Spleen (tissue), 11 donors: ENCODE data around the gene MAP3K12. TPM values are rescaled to one million over a fixed set of nuclear protein-coding genes. Genes with fewer than 3 reads are reported as not detected.

Experiments
- DNase-seq: peaks from one replicate; pipeline ENCODE4 v3.0.0-alpha.2; 2020
- H3K27ac ChIP-seq, 8 donors: fragments of 200-600 bp; sonication (generic) in 7 of 8; 1 replicate in 4 of 8; 2 replicates in 4 of 8; pipeline versions ENCODE4 v1.5.0 to v1.8.0; 2016 to 2021; ENCODE audit warnings: inconsistent platforms in 4 of 8, mild to moderate bottlenecking in 4 of 8, moderate library complexity in 1 of 8
- H3K27me3 ChIP-seq, 7 donors: fragments of 200-600 bp; sonication (generic) in 6 of 7; replicated peaks in 1 of 7; 1 replicate in 4 of 7; 2 replicates in 3 of 7; pipeline versions ENCODE4 v1.5.0 to v1.8.0; 2016 to 2021; ENCODE audit warnings: inconsistent platforms in 3 of 7, mild to moderate bottlenecking in 1 of 7
- H3K36me3 ChIP-seq, 6 donors: fragments of 200-600 bp; sonication (generic) in 5 of 6; 1 replicate in 4 of 6; 2 replicates in 2 of 6; pipeline versions ENCODE4 v1.5.0 to v1.8.0; 2016 to 2021; ENCODE audit warnings: inconsistent platforms in 2 of 6
- H3K4me1 ChIP-seq, 6 donors: fragments of 200-600 bp; sonication (generic) in 5 of 6; 1 replicate in 3 of 6; 2 replicates in 3 of 6; pipeline versions ENCODE4 v1.5.0 to v1.8.0; 2016 to 2021; ENCODE audit warnings: inconsistent platforms in 3 of 6
- H3K4me3 ChIP-seq, 8 donors: fragments of 200-600 bp; sonication (generic) in 7 of 8; 1 replicate in 4 of 8; 2 replicates in 4 of 8; pipeline versions ENCODE4 v1.5.0 to v1.8.0; 2016 to 2021; ENCODE audit warnings: inconsistent platforms in 4 of 8, mild to moderate bottlenecking in 4 of 8, moderate library complexity in 2 of 8
- H3K9me3 ChIP-seq, 8 donors: fragments of 200-600 bp; sonication (generic) in 7 of 8; 1 replicate in 4 of 8; 2 replicates in 4 of 8; pipeline versions ENCODE4 v1.5.0 to v1.8.0; 2016 to 2021; ENCODE audit warnings: inconsistent platforms in 4 of 8
- POLR2A ChIP-seq, 3 donors: fragments of 450-650 bp; IDR thresholded peaks; one replicate each; pipeline ENCODE4 v1.5.1; 2017; ENCODE audit warnings: antibody characterized with exemption in 3 of 3, mild to moderate bottlenecking in 1 of 3
- POLR2AphosphoS5 ChIP-seq, 3 donors: sonication (generic); formaldehyde crosslinking; IDR thresholded peaks; one replicate each; pipeline ENCODE4 v1.5.1; 2017; ENCODE audit warnings: antibody characterized with exemption in 3 of 3
- WGBS, 5 donors: extraction: QIAGEN DNeasy Blood & Tissue Kit in 3 of 5; methylation state at CpG; one replicate each; pipeline versions ENCODE4 v1.1.5 to v1.1.7; 2013 to 2018; 5-methylcytosine and 5-hydroxymethylcytosine counted together
- intact Hi-C: fragments of 100-400 bp; cut with DNase I; formaldehyde crosslinking; loops from one replicate; pipeline ENCODE4 v1.15.0; 2023; ENCODE audit warnings: low total_unique reads
- polyA plus RNA-seq, 3 donors: library from polyadenylated mRNA; stranded (reverse); fragments of 200-250 nt; gene quantifications; one replicate each; pipeline ENCODE4 v1.2.1, GENCODE V29; 2013
- total RNA-seq, 7 donors: library from RNA; depleted of rRNA in 3 of 7; stranded (reverse); fragments of >200 nt in 3 of 7; fragmentation: NEBNext Ultra II Directional in 4 of 7; extraction: Animal tissue kit (Norgen Biotek cat#: 25700) in 4 of 7; gene quantifications; one replicate each; pipeline versions ENCODE4 v1.1.0 to v1.2.1, GENCODE V29; 2016 to 2021
- TF ChIP-seq, protein P1 (sequence below), 11 experiments: fragments of 200-600 bp in 7 of 11; fragments of 450-650 bp in 4 of 11; sonication (generic) in 4 of 11; IDR thresholded peaks in 8 of 11; conservative IDR thresholded peaks in 3 of 11; 1 replicate in 7 of 11; 2 replicates in 4 of 11; pipeline versions ENCODE4 v1.4.0 to v1.8.0; 2016 to 2021; ENCODE audit warnings: antibody characterized with exemption in 11 of 11, inconsistent platforms in 4 of 11, mild to moderate bottlenecking in 1 of 11
- donor health status: healthy with polysubstance abuse.
- donor health status: DM: no; HTN: no; CAD: no; lungs with moderate emphysema.
- donor health status: DM: no; HTN: no; CAD: no.
- donor health status: Bipolar disorder and iron deficiency.
- donor health status: healthy.
- donor health status: DM: no; HTN: no; CAD: no.
- donor health status: DM: yes; HTN: yes; CAD: no.

The MAP3K12 gene
- total and polyA plus RNA-seq, 10 donors: 8.0 to 27.4 (median 18.0) TPM

DNA sequence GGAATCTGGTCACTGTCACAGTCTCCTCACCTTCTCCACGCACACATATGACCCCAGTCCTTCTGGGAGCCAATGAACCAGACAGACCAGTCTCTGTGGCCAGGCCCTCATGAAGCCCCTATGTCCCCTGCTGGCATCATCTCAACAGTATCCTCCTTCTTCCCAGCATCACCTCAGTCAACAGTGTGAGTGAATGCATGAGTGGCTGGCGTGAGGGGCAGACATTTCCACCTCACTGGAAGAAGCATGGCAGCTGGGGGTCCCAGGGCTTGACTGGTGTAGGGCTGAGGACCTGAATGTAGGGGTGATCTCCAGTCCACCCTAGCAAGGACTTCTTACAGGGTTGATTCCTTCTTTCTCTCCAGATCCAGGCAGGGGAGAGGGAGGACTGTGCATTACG lies 1.8 kb downstream of the MAP3K12 start:
- Histone ChIP-seq H3K4me3 (no peak overlapping the region), H3K4me1 (peaks cover 15 to 90% (median 60%) of the 10 kb centered on the region in 6 donors), H3K36me3 (no peaks in the 10 kb centered on the region), H3K27me3 (no peaks in the 10 kb centered on the region), H3K27ac (peak overlapping the region in 4 of 8 donors; percentile 60 to 98 (median 97)), H3K9me3 (no peaks in the 10 kb centered on the region)
- TF ChIP-seq POLR2A (IDR thresholded peaks at IDR 0.05) (no peak), POLR2AphosphoS5 (IDR thresholded peaks at IDR 0.05) (no peak)
- TF ChIP-seq, protein P1, sequence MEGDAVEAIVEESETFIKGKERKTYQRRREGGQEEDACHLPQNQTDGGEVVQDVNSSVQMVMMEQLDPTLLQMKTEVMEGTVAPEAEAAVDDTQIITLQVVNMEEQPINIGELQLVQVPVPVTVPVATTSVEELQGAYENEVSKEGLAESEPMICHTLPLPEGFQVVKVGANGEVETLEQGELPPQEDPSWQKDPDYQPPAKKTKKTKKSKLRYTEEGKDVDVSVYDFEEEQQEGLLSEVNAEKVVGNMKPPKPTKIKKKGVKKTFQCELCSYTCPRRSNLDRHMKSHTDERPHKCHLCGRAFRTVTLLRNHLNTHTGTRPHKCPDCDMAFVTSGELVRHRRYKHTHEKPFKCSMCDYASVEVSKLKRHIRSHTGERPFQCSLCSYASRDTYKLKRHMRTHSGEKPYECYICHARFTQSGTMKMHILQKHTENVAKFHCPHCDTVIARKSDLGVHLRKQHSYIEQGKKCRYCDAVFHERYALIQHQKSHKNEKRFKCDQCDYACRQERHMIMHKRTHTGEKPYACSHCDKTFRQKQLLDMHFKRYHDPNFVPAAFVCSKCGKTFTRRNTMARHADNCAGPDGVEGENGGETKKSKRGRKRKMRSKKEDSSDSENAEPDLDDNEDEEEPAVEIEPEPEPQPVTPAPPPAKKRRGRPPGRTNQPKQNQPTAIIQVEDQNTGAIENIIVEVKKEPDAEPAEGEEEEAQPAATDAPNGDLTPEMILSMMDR (IDR thresholded peaks at IDR 0.05 in 8 of 11, conservative IDR thresholded peaks at IDR 0.05 in 3 of 11): no peak
- WGBS, 5 donors: 81 to 93% (median 89%) methylated on average over 3 of the region's 3 CpGs
- intact Hi-C loops: no loop called here
- no peak for DNase-seq

DNA sequence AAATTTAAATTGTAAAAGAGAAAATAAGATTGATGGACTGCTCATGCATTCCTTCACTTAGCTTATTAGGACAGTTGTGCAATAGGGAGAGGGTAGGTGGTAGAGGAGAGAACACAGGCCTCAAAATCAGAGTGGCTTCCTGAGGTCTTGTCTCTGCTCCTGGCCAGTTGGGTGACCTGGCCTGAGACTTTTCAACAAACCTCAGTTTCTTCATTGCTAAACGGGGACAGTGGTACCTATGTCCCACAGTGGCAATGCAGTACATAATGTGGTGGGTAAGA lies 2.6 kb downstream of the MAP3K12 start:
- Histone ChIP-seq H3K9me3 (no peaks in the 10 kb centered on the region), H3K27ac (peak overlapping the region in 5 of 8 donors; percentile 35 to 98 (median 60)), H3K36me3 (no peaks in the 10 kb centered on the region), H3K4me1 (peaks cover 13 to 90% (median 59%) of the 10 kb centered on the region in 6 donors), H3K27me3 (no peaks in the 10 kb centered on the region), H3K4me3 (peak overlapping the region in 2 of 8 donors; percentile 24 to 34)
- WGBS, 5 donors: 75 to 100% (median 80%) methylated on average over 1 of the region's 1 CpG
- intact Hi-C loops: no loop called here
- TF ChIP-seq, protein P1 (IDR thresholded peaks at IDR 0.05 in 8 of 11, conservative IDR thresholded peaks at IDR 0.05 in 3 of 11): no peak
- no peak for TF ChIP-seq POLR2AphosphoS5 (IDR thresholded peaks at IDR 0.05)
- TF ChIP-seq POLR2A (IDR thresholded peaks at IDR 0.05): no peak
- no peak for DNase-seq

DNA sequence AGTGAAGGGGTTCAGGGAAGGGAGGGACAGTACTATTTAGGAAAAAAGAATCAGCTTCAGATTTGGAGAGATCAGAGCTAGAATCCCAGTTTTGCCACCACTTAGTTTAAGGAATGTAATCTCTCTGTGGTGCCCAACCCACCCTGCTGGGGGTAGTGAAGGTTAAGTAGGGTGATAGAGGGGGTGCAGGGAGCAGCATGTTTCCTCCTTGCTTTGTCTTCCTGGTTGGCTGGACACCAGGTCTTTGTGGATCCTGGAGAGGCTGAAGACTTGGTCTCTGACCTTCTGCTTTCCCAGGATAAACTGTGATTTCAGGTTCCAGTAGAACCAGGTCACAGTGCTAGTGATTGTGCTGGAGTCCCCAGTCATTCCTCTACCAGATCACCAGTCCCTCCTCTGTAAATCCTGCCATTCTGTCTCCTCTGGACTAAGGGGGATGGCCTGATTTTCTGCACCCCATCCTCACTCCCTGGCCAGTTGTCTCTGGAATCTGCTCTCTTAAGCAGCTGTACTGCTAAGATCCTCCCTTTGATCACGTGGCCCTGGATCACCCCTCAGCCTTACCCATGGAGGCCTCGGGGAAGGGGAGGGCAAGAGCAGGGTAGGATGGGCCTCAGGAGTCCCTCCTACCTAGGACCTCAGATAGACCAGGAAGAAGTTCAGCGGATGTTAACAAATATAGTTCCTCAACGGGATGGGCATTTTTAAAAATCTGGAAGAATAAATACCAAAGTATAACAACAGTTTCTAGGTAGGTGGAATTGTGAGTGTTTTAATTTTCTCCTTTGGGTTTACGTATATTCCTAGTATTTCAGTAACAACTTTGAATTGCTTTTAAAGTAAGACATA lies 3.1 kb downstream of the MAP3K12 start:
- intact Hi-C loops: no loop called here
- Histone ChIP-seq H3K9me3 (no peaks in the 10 kb centered on the region), H3K36me3 (no peaks in the 10 kb centered on the region), H3K4me1 (peaks cover 12 to 88% (median 54%) of the 10 kb centered on the region in 6 donors), H3K27ac (peak overlapping the region in 7 of 8 donors; percentile 12 to 98 (median 58)), H3K27me3 (no peaks in the 10 kb centered on the region), H3K4me3 (peak overlapping the region in 2 of 8 donors; percentile 24 to 34)
- TF ChIP-seq POLR2A (IDR thresholded peaks at IDR 0.05) (no peak), POLR2AphosphoS5 (IDR thresholded peaks at IDR 0.05) (peak in 2 of 3 donors; percentile 36 to 48)
- no peak for DNase-seq
- WGBS, 5 donors: 37 to 55% (median 46%) methylated on average over 5 of the region's 5 CpGs

DNA sequence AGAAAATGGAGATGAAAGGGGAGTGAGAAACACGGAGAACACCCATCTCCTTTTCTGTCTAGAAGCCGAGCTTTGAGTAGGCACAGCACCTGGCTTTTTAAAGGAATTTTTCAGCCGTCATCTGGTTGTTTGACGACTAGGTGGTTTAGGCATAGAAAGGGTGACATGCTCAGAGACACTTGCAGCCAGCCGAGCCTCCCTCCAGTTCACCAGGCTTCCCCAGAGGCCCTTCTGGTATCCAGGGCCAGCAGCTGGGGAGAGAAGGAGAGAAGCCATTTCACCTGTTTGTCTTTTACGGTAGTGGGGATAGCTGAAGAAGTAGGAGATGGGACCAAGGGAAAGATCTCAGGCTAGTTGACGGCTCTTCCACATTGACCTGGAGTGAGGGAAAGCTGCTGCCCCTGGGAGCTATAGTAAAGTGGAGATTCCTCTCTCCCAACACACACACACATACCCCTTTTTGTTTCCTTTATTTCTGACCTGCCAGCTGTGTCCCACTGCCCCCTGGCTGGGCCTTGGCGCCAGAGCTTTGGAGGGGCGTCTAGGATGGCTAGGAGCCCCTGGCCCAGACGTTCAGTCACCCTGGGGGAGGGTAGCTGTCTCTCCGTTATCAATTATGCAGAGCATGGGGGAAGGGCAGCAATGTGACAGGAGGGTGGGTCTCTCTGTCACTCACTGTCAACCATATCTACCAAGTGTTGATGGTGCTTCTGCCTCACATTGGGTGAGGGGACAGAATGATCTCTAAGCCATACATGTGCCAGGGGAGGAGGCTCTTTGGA lies 5.5 kb downstream of the MAP3K12 start:
- peak overlapping the region; percentile 60 to 88 (median 82) for H3K27ac ChIP-seq
- intact Hi-C loops: no loop called here
- H3K27me3 ChIP-seq: no peaks in the 10 kb centered on the region
- no peak for TF ChIP-seq POLR2AphosphoS5 (IDR thresholded peaks at IDR 0.05)
- no peak for TF ChIP-seq POLR2A (IDR thresholded peaks at IDR 0.05)
- no peaks in the 10 kb centered on the region for H3K36me3 ChIP-seq
- 43 to 50% (median 48%) methylated on average over 11 of the region's 11 CpGs for WGBS, 5 donors
- H3K4me1 ChIP-seq: peaks cover 12 to 72% (median 41%) of the 10 kb centered on the region in 6 donors
- no peaks in the 10 kb centered on the region for H3K9me3 ChIP-seq
- DNase-seq: no peak
- peak overlapping the region; percentile 23 to 81 (median 56) for H3K4me3 ChIP-seq
